Cardiac fibroblast (primary cell): ENCODE results near the gene SYT12.

Source experiments
- DNase-seq, 2 donors: peaks; one replicate each; pipeline versions ENCODE4 v3.0.0 to v3.0.0-alpha.2; 2010; ENCODE audit warnings: low read depth in 2 of 2
- H3K4me3 ChIP-seq, 2 donors: replicated peaks in 1 of 2; 1 replicate in 1 of 2; 2 replicates in 1 of 2; pipeline ENCODE4 v1.5.1; 2011; ENCODE audit warnings: low read depth in 2 of 2, low read length in 2 of 2, mild to moderate bottlenecking in 2 of 2, moderate library complexity in 1 of 2
- CTCF ChIP-seq: IDR thresholded peaks from one replicate; pipeline ENCODE4 v1.5.1; 2011; ENCODE audit warnings: low read depth, mild to moderate bottlenecking, low read length, inconsistent platforms

SYT12 gene

GRCh38 chr11:67027943-67028542 is 5.1 kb downstream of the SYT12 start:
- DNase-seq, result no peak
- no peak for TF ChIP-seq CTCF
- no peak overlapping the region for H3K4me3 ChIP-seq

- no peak for TF ChIP-seq CTCF
- no peak overlapping the region for H3K4me3 ChIP-seq
- DNase-seq, result peak; percentile 13 to 53
Observed at GRCh38 chr11:67029146-67029545, 6.2 kb downstream of the SYT12 start.

GRCh38 chr11:67030976-67031375 is 8.0 kb downstream of the SYT12 start:
- no peak overlapping the region for H3K4me3 ChIP-seq
- DNase-seq, result no peak
- no peak for TF ChIP-seq CTCF

GRCh38 chr11:67031791-67032561 is 9.0 kb downstream of the SYT12 start:
- no peak overlapping the region for H3K4me3 ChIP-seq
- TF ChIP-seq CTCF, result no peak
- DNase-seq, result peak in 1 of 2 donors; percentile 68

GRCh38 chr11:67032830-67033551 is 10.1 kb downstream of the SYT12 start:
- no peak overlapping the region for H3K4me3 ChIP-seq
- TF ChIP-seq CTCF, result no peak
- DNase-seq, result peak; percentile 88 to 90

- DNase-seq, result peak; percentile 88 to 91
- no peak overlapping the region for H3K4me3 ChIP-seq
- TF ChIP-seq CTCF, result no peak
Observed at GRCh38 chr11:67033661-67034166, 10.8 kb downstream of the SYT12 start.
